Hypothalamus (tissue), 51 donors: ENCODE data around the gene RTF2.
A peak's percentile ranks its signal among the peaks of the same experiment; 100 is the strongest.
"Not testable (repeated sequence)": the region's sequence is repeated elsewhere in the genome, so short reads cannot be mapped to it uniquely, and the experiment has no call there.

Experiments
- DNase-seq, 51 donors: peaks; one replicate each; lab custom pipeline; 2025; lab: John Stamatoyannopoulos, UW

RTF2 gene

GRCh38 chr20:56469077-56469449 lies 636 bp downstream of the RTF2 start:
- DNase-seq, result no peak

GRCh38 chr20:56483970-56484369 lies 15.5 kb downstream of the RTF2 start:
- peak in 1 of 51 donors; percentile 9 for DNase-seq

DNA sequence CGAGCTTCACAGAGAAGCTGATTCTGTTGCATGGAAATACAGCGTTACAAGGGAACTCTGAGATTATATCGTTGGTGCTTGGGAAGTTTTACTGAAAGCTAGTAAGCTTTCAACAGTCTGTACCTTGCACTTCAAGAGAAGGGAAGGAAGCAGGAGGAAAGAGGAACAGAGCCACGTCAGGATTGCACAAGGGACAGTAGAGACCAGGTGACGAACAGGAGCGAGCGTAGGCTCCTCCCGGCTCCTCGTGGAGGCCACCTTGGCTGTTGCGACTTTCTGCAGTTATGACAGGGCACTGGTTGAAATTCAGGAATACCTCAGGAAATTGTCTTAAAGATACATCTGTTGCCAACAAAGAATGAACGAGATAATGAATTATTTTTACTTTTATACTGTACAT lies 18.8 kb downstream of the RTF2 start:
- no peak for DNase-seq

DNA sequence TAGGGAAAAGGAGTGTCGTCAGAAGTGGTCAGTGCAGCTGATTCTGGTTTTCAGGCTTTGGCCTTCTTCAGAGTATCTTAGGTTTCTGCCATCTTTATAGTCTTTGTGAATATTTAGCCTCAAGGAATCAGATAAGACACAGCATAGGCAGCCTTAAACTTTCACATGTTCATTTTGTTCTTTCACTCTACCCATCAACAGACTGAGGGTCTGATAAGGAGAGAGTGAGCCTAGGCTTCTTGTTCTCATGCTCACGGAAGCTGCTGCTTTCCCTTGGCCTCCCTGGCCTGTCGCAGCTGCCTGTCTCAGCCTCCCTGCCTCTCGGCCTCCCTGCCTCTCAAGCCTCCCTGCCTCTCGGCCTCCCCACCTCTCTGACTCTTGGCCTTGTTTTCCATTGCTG lies 20.1 kb downstream of the RTF2 start:
- DNase-seq, result no peak

DNA sequence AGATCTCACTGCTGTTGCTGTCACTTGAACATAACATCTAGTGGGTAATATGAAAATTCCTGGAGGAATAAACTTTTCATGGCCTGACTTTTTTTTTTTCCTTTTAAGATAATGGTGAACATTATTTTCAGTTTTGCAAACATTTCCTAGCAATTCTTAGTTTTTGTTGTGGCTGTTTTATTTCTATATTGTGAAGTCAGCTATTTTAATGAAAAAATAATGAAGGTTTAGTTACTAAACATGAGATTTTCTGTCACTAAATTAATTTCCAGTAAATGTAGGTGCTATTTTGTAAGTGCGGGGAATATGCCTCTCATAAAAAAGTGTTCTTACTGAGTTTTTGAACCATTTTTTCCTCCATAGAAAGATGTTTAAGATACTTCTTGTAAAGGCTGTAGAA lies 32.7 kb downstream of the RTF2 start:
- no peak for DNase-seq

- no peak for DNase-seq
Observed at GRCh38 chr20:56503916-56504315, 35.5 kb downstream of the RTF2 start.

GRCh38 chr20:56504373-56505005 lies 36.1 kb downstream of the RTF2 start:
- DNase-seq, result no peak

GRCh38 chr20:56506103-56506502 lies 37.7 kb downstream of the RTF2 start:
- no peak for DNase-seq

GRCh38 chr20:56511926-56512325 lies 43.5 kb downstream of the RTF2 start:
- no peak for DNase-seq

GRCh38 chr20:56513161-56514150 lies 45.0 kb downstream of the RTF2 start:
- no peak for DNase-seq

- peak in 26 of 51 donors; percentile 3 to 55 (median 22) for DNase-seq
Observed at GRCh38 chr20:56516631-56517030, 48.2 kb downstream of the RTF2 start.

- no peak for DNase-seq
Observed at GRCh38 chr20:56517211-56517610, 48.8 kb downstream of the RTF2 start.

GRCh38 chr20:56517641-56518040 lies 49.2 kb downstream of the RTF2 start:
- peak in 2 of 51 donors; percentile 9 to 19 for DNase-seq

DNA sequence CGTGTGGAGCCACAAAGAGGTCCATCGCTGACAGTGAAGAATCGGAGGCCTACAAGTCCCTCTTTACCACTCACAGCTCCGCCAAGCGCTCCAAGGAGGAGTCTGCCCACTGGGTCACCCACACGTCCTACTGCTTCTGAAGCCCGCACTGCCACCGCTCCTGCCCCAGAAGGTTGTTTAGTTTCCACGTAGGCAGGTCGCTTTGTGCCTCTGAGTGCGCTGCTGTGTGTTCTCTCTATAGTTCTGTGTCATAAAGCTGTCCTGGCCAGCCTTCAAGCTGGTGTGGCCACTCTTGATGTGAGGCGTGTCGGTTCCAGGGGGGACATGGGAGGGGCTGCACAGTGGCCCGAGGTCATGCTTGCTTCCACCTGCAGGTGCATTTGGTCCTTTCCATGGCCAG lies 49.7 kb downstream of the RTF2 start:
- DNase-seq, result no peak

GRCh38 chr20:56518721-56519398 lies 50.4 kb downstream of the RTF2 start:
- DNase-seq, result no peak

DNA sequence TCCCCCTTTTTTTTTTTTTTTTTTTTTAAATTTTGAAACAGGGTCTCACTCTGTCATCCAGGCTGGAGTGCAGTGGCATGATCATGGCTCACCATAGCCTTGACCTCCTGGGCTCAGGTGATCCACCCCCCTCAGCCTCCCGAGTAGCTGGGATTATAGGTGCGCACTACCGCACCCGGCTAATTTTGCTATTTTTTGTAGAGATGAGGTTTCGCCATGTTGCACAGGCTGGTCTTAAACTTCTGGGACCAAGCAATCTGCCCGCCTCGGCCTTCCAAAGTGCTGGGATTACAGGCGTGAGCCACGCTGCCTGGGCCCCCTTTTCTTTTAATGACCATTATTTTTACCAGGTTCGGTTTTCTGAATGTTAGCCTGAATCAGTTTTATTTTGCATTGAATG lies 51.1 kb downstream of the RTF2 start:
- DNase-seq, result no peak

DNA sequence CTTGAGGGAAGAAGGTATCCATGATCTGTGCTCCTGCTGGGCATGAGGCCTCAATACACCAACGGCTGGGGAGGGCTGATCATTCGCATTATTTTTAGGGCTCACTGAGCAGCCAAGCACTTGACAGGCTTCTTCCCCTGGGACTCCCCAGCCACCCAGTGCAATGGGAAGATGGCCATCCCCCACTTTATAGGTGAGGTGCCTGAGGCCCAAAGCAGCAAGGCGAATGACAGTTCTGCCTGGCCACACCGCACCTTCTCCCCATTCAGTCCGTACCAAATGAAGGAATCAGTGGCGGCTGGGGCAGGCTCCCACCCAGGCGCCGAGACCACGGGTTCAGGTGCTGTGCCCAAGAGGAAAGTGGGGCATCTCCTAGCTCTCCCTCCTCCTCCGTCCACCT lies 51.8 kb downstream of the RTF2 start:
- DNase-seq, result no peak

- DNase-seq, result not testable (repeated sequence)
Observed at GRCh38 chr20:56520746-56521354, 52.4 kb downstream of the RTF2 start.

- no peak for DNase-seq
Observed at GRCh38 chr20:56522311-56522710, 53.9 kb downstream of the RTF2 start.

DNA sequence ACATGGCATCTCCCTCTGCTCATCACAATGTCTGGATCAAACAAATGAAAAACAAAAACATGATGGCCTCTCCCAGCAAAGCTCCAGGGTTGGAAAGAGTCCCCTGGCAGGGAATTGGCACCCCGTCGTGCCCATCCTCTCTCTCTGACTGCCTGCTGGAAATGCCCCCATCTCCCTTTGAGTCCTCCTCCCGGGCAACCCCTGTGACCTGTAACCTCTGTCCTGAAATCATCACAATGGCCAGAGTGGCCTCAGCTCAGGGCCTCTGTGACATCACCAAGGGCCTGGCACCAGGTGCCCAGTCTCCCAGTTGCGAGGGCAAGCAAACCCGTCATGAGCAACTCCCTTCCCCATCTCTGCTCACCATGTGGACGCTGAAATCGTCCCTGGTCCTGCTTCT lies 56.0 kb downstream of the RTF2 start, which contains the start of gene FAM209A:
Gene FAM209A (plus strand): TSS at position 301 of the 400 bp plus-strand sequence. CDS start 65 bp downstream, at position 366.
- DNase-seq, result not testable (repeated sequence)

- DNase-seq, result no peak
Observed at GRCh38 chr20:56527521-56527920, 59.1 kb downstream of the RTF2 start.
